Measurements from ENCODE around the gene MCMBP.

Gene MCMBP

DNA sequence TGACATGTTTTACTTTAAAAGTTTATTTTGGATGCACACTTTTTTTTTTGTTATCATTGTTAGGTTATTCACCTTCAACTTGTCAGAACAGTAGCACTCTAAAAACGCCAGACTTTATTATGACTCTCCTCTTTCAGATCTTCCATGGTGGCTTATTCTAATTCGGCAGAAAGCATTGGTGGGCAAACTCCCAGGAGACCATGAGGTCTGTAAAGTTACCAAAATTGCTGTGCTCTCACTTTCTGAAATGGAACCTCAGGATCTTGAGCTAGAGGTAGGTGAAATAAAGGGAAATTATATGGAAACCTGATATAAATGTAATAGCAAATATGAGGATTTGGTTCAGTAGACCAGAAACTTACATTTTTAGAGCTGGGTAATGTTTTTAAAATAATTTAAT lies 91.1 kb downstream of the MCMBP start:
- no peak for DNase-seq

DNA sequence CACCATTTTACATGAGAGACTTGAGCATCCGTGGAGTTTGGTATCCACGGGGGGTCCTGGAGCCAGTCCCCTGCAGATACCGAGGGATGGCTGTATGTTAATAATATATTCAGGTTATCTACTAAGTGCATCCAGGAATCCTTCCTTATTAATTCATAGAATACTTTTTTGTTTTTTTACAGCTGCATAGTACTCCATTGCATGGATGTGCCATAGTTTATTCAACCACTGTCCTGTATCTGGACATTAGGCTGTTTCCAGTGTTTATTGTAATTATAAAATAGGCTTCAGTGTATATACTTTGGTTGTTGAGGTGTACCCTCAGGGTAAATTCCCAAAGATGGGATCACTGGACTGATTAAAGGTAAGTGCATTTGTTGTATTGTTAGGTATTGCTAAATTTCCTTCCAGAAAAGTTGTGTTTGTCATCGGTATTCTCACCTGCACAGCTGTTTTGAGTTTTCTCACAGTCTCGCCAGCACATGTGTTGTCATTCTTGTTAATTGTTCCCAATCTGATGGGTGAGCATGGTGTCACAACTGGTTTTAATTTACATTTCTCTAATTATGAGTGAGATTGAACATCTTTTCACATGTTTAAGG lies 91.7 kb downstream of the MCMBP start:
- DNase-seq: no peak

All from activated CD4-positive, alpha-beta T cell treated with anti-CD3 and anti-CD28 coated beads for 1 hour (primary cell).